ENCODE measurements around the gene SNX8.
A peak's percentile ranks its signal among the peaks of the same experiment; 100 is the strongest.

The SNX8 gene

DNA sequence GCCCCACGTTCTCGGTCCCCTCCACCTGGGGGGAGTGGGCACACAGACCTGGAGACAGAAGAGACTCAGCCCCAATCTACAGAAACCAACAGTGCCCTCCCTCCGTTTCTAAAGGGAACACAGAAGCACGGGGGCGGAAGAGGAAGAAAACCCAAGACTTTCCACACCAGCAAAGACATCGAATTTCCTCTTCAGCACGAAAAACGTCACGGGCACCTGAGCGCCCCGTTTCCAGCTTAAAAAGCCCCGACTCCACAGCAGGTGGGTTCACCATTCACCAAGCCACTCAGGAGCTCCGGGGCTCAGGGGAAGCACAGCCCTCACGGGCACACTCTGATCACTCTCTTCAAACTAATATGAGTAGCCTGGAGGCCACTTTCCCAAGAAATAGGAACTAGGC, 52.6 kb downstream of the SNX8 start:
- DNase-seq (ENCODE audit: low spot score) = no peak

GRCh38 chr7:2260820-2261219, 53.4 kb downstream of the SNX8 start:
- no peak for DNase-seq (ENCODE audit: low spot score)

GRCh38 chr7:2259480-2259879, 54.8 kb downstream of the SNX8 start:
- no peak for DNase-seq (ENCODE audit: low spot score)

DNA sequence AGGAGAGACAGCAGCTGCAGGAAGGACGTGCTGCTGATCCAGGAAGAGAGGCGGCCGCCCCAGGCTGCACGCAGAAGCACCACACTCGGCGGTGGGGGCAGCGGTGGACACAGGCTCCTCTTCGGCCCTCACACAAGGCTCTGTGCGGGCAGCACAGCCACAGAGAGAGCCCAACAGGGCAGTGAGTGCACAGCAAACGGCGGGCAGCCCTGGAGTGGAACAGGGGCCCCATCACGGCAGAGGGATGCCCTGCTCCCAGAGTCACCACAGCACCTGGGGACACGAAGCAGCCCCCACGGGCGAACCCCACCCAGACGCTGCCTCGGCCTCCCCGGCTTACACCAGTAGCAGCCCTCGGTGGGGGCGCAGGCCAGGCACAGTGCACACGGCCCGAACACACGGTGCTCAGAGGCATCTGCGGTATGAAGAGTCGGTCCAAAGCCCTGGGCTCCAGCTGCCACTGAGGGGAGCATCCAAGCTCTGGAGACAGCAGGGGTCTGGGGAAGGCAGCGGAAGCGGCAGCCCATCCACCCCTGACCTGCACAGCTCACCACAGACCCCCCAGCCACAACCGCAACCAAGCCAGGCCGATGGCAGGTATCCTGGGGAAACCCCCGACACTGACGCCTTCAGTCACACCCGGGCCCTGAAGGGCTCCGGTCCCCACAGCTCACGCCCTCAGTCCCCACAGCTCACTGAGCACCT, 55.4 kb downstream of the SNX8 start:
- DNase-seq (ENCODE audit: low spot score) = no peak

GRCh38 chr7:2257651-2258050, 56.6 kb downstream of the SNX8 start:
- no peak for DNase-seq (ENCODE audit: low spot score)

GRCh38 chr7:2257046-2257551, 57.1 kb downstream of the SNX8 start:
- DNase-seq (ENCODE audit: low spot score) = no peak

DNA sequence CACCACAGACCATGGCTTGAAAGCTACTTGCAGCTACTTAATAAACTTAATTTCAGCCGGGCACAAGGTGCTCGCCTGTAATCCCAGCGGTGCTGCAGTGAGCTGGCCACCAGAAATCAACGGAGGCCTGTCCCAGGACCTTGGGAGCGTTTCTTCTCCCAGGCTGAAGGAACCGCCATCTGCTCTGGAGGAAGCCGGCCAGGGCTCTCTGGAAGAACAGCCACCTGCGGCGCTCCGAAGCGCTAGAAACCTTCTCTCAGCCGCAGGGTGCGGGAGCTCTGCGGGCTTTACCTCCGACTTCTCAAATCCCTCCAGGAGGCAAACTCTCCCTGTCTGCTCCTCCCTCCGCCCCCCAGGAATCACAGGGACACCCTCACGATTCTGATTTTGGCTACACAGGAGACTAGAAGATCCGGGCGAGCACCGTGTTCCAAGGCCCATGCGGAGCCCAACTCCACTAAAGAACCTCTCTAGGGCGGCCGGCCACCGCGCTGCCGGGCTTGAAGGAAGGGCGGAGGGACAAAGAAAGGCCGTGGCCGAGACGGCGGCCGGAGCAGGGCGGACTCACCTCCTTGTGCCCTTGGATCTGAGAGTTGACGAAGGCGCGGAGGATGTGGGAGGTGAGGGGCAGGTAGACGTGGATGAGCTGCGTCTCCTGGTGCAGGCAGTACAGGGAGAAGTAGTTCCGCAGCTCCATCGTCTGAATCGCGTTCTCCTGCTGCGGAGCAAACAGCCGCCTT, 57.8 kb downstream of the SNX8 start:
- no peak for DNase-seq (ENCODE audit: low spot score)

DNA sequence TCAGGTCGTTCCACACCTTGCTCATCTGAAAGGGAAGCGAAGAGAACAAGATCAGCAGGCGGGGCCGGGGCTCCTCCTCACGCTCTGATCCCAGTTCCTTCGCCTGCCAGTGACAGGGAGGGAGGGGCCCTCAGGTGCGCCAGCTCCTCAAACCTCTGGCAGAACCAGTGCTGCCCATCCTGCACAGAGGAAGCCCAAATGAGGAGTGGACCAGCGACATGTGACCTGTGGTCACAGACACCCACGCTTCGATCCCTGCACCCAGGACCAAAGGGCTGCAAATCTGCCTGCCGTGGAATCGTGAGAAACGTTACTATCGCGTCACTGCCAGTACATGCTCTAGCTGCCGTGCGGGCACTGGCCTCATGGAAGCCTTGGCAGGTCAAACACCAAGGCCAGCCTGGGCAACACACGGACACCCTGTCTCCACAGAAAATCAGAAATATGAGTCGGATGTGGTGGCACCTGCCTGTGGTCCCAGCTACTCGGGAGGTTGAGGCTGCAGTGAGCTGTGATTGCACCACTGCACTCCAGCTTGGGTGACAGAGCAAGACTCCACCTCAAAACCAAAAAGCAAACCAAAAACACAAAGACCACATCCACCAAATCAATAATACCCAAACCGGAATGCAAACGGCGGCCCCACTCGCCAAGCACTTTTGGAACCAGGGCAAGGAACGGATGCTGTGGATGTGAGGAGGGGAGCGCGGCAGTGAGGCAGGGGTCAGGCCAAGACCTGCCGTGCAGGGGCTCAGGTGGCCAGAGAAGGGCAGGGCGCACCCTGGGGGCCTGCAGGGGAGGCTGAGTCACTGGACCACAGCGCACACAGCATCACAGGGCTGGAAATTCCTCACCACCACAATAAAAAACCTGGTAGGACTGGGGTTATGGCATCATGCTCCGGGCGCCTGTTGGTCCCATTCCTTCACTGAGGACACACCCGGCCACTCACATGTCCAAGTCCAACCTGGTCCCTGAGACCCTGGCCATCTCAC, 58.8 kb downstream of the SNX8 start:
- DNase-seq (ENCODE audit: low spot score) = no peak

- no peak for DNase-seq (ENCODE audit: low spot score)
Measured at GRCh38 chr7:2254429-2255144, 59.7 kb downstream of the SNX8 start.

DNA sequence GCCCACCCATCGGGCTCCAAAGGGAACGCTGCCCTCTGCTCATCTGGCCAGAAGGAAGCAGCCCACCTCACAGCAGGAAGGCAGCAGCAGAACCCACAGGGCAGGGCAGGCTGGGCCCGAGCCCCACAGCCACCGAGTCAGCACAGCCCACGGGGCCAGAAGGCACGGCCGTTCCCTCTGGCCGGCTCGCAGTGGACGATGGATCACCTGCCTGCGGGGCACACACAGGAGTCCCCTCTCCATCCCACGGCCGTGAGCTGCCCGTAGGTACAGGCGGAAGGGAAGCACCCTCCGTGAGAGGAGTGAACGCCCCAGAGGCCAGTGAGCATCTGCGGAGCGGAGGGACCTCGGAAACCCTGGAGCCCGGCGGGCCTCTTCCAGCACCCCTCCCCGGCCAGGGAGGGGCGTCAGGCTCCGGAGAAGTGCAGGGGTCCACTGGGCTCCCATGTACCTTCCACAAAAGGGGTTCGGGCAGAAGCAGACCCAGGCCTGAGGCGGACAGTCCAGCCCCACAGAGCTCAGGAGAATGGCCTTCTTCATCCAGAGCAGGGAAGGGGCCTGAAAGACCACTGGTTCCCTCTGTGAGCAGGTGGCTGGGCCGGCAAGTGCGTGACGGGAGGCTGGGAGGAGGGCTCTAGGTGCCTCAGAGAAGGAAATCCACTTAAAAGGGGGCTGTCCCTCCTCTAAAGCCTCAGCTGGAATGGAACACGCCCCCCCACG, 60.6 kb downstream of the SNX8 start:
- no peak for DNase-seq (ENCODE audit: low spot score)

- DNase-seq (ENCODE audit: low spot score) = no peak
Measured at GRCh38 chr7:2253021-2253420, 61.2 kb downstream of the SNX8 start.

- no peak for DNase-seq (ENCODE audit: low spot score)
Measured at GRCh38 chr7:2251841-2252771, 62.1 kb downstream of the SNX8 start.

DNA sequence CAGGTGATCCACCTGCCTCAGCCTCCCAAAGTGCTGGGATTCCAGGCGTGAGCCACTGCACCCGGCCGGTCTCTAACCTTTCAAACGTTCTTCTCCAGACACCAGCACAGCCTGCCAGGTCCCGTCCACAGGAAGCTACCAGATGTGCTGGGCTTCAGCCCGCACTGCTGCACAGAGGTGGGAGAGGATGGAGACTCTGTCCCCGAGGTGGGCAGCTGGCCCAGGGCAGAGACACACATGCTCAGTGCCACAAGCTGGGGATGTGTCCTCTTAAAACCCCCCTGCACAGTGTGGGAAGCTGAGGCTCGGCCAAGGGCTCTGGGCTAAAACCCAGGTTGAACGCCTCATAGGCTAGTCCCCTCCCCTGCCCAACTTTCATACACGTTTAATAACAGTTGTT, 62.9 kb downstream of the SNX8 start:
- DNase-seq (ENCODE audit: low spot score) = no peak

- no peak for DNase-seq (ENCODE audit: low spot score)
Measured at GRCh38 chr7:2249744-2250323, 64.4 kb downstream of the SNX8 start.

GRCh38 chr7:2248984-2249694, 65.1 kb downstream of the SNX8 start:
- DNase-seq (ENCODE audit: low spot score) = peak; percentile 96

DNA sequence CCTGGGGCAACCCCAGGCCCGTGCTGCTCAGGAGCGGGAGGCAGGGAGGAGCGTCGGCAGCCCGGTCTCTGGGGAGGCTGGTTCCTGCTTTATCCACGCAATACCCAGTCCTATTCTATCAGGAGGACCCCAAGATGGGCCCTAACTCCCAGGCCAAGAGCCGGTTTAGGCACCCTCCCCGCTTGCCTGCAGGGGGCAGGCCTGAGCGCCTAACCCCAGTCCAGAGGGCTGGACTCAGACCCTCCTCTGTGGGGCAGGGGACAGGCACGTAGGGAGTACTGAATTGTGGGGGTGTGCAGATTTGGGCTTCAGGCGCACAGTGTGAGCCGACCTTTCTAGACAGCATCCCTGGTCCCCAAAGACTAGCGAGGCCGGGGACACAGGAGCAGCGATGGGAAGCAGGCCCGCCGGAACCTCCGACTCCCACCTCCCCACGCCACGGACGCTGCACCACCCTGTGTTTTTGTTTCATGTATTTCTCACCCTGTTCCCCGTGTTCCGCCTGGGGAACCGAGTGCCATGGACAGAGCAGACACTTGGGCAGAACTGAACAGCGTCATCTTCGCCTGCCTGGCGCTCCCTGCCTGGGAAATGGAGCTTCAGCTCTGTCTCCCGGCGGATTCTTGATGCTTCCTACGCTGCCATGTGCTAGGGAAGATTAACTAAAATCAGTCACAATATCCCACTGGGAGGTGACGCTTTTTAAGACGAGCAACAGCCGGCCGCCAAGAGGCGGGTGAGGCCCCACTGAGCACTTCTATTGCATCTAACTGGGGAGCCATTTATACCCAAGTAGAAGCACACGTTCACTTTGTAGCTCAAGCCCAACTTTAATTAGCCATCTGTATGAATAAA, 66.9 kb downstream of the SNX8 start:
- DNase-seq (ENCODE audit: low spot score) = peak; percentile 61

DNA sequence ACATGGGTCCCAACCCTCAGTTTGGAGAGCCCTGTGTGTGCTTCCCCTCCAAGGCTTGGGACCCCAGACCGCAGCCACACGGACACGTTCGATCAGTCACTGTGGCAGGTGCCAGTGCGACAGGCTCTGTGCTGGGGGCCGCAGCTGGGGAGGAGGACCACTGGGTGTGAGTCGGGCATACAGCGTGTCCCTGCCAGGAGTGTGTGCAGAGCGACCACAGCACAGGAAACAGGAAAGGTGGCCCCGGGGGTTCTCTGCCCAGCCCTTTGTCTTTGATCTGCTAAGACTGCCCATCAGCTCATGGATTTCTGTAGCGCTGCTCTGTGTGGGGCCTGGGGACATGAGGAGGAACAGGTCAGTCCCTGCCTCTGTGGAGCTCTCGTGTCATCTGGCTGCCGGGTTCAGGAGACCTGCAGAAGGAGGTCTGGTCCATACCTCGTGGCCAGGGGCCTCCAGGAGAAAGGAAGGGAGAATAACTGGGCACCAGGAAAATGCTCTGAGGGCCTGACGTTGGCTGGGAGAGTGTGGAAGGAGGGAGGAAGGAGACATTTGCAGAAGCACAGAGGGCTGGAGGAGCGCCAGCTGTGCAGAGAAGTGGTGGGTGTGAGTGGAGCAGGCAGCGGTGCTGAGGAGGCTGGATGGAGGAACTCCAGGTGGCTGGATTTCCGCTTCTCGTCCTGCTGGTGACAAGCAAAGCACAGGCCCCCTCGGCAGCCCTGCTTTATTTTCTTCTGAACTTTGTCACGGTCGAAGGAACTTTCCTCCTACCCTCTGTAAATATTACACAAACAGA, 68.2 kb downstream of the SNX8 start:
- DNase-seq (ENCODE audit: low spot score) = no peak
